Activated T-helper 1 cell treated with anti-CD3 and anti-CD28 coated beads, Interleukin-12 subunit alpha, Interleukin-12 subunit beta, Interleukin-2, Interleukin-4 antibody, amounts not matched to agents 30 ng/mL and 10 ng/mL and 1 ng/mL, durations not matched to agents 14 hours and 24 hours and 36 hours (primary cell): ENCODE measurements around the gene CBFA2T3. TPM values are rescaled to one million over a fixed set of nuclear protein-coding genes. Genes with fewer than 3 reads are reported as not detected.
A peak's percentile ranks its signal among the peaks of the same experiment; 100 is the strongest.

Experiments used
- DNase-seq: peaks from one replicate; pipeline ENCODE4 v3.0.0; 2021; ENCODE audit warnings: low spot score
- H3K27ac Mint-ChIP-seq: one replicate; pipeline ENCODE4 v1.8.0; 2021; ENCODE audit warnings: mild to moderate bottlenecking, mixed read lengths
- H3K27me3 Mint-ChIP-seq: one replicate; pipeline ENCODE4 v1.8.0; 2022; ENCODE audit warnings: mild to moderate bottlenecking, moderate library complexity, mixed read lengths; ENCODE audit not compliant: insufficient read depth
- H3K36me3 Mint-ChIP-seq: one replicate; pipeline ENCODE4 v1.8.0; 2021; ENCODE audit warnings: low read depth, mixed read lengths
- H3K4me1 Mint-ChIP-seq: one replicate; pipeline ENCODE4 v1.8.0; 2021; ENCODE audit warnings: low read depth, mixed read lengths
- H3K4me3 Mint-ChIP-seq: one replicate; pipeline ENCODE4 v1.8.0; 2021; ENCODE audit warnings: mild to moderate bottlenecking, moderate library complexity, mixed read lengths
- H3K9me3 Mint-ChIP-seq: one replicate; pipeline ENCODE4 v1.8.0; 2021; ENCODE audit warnings: mixed read lengths
- intact Hi-C: fragments of 100-400 bp; cut with micrococcal nuclease; formaldehyde crosslinking; loops from one replicate; pipeline ENCODE4 v1.15.1; 2024
- total RNA-seq: library from RNA; stranded (reverse); gene quantifications from 2 replicates; pipeline ENCODE4 v1.2.3, GENCODE V29; 2022

The CBFA2T3 gene
- total RNA-seq, 1 donor from 2014 or later, result not detected

DNA sequence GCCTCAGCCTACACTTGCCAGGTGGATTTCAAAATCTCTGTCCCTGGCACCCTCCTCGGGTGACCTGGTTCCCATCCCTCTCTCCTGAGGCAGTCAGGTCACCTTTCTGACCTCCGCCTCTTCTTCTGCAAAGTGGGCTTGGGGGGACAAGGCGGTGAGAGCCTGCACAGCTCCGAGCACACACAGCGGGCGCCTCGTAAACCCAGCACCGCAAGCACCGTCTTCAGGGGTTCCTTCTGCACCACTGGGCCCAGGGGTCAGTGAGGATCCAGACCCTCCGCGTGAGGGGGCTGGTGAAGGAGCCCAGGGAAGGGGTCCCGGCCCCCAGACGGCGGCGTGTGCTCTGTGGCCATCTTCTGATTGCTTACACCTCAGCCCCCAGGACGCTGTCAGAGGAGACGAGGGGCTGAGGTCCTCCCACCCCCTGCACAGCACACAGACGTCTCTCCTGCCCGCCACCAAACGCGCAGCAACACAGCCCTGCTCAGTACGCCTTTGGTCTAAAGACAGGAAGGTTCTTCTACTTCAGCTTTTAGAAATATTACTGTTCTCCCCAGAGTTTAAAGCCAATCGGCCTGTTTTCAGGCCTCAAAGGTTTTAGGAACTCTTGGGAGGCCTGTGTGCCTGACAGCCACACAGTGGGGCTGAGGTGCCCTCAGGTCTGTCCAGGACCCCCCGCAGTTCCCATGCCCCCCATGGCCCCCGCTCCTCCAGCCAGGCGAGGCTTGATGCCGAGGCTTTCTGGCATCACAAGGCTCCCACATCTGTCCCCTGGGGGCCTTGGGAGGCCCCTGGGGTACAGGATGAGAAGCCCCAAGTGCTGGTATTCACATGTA, 2.7 kb downstream of the CBFA2T3 start:
- Mint-ChIP-seq H3K4me3 (no peak overlapping the region), H3K9me3 (no peaks in the 10 kb centered on the region), H3K36me3 (no peaks in the 10 kb centered on the region), H3K4me1 (no peaks in the 10 kb centered on the region), H3K27ac (no peak overlapping the region), H3K27me3 (peaks cover 15% of the 10 kb centered on the region)
- intact Hi-C loops, result no loop called here
- no peak for DNase-seq

DNA sequence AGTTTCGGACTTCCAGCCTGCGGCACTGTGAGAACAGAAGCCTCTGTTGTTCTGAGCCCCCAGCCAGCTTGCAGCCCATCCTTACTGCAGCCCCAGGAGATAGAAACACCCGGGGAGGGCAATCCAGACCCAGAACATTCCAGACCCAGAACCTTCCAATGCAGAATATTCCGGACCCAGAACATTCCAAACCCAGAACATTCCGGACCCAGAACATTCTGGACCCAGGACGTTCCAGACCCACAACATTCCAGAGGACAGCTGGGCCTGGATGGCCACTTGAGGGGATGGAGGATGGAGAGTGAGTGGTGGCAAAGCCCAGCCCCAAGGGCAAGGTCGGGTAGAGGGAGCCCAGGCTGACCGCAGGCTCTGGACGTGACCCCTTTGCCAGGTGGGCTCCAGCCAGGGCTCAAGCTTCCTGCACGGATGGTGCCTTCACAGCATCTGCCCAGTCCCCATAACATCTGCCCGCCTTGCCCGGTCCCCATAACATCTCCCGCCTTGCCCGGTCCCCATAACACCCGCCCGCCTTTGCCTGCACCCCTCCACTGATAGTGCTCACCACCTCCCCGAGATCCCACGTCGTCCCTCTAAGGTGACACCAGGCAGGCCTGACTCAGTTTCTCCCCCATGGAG, 3.5 kb downstream of the CBFA2T3 start:
- Mint-ChIP-seq H3K27me3 (peaks cover 15% of the 10 kb centered on the region), H3K9me3 (no peaks in the 10 kb centered on the region), H3K36me3 (no peaks in the 10 kb centered on the region), H3K4me1 (no peaks in the 10 kb centered on the region), H3K4me3 (no peak overlapping the region), H3K27ac (no peak overlapping the region)
- intact Hi-C loops, result no loop called here
- no peak for DNase-seq

DNA sequence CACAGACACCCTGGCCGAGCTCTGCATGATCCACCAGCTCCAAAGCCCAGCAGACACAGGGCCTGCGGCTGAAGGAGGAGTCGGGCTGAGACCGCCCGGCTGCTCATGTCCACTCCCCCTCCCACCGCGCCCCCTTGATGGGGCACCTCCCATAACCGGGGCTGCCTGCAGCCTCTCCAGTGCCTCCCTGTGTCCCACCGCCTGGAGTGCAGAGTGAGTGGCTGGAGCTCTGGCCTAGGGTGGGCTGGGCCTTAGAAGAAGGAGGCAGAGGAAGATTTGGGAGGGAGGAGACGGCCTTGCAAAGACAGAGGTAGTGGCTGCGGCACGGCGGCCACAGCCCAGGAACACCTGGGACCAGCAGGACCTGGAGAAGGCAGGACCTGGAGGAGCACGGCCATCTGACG, 4.0 kb downstream of the CBFA2T3 start:
- H3K27ac Mint-ChIP-seq, result no peak overlapping the region
- no peaks in the 10 kb centered on the region for H3K4me1 Mint-ChIP-seq
- H3K4me3 Mint-ChIP-seq, result no peak overlapping the region
- no peaks in the 10 kb centered on the region for H3K36me3 Mint-ChIP-seq
- H3K27me3 Mint-ChIP-seq, result peaks cover 15% of the 10 kb centered on the region
- intact Hi-C loops, result no loop called here
- no peak for DNase-seq
- H3K9me3 Mint-ChIP-seq, result no peaks in the 10 kb centered on the region

DNA sequence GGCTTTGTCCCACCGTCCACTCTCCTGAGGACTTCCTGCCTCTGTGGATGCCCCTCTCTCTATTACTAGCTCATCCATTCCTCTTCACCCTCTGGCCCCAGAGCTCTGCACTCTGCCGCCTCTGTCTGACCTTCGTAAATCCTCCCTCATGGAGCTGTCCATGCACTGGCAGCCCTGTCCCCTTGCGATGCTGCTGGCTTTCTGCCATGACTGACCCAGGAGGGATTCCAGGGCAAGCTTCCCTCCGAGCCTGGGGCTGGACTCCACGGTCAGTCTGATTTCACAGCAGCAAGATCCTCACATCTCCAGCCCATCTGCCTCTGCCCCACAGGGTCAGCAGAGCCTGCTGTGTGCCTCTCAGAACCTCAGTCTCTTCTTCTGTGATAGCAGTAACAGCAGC, 4.7 kb downstream of the CBFA2T3 start:
- intact Hi-C loops, result no loop called here
- Mint-ChIP-seq H3K4me1 (no peaks in the 10 kb centered on the region), H3K9me3 (no peaks in the 10 kb centered on the region), H3K36me3 (no peaks in the 10 kb centered on the region), H3K27ac (no peak overlapping the region), H3K4me3 (no peak overlapping the region), H3K27me3 (peaks cover 16% of the 10 kb centered on the region)
- no peak for DNase-seq

DNA sequence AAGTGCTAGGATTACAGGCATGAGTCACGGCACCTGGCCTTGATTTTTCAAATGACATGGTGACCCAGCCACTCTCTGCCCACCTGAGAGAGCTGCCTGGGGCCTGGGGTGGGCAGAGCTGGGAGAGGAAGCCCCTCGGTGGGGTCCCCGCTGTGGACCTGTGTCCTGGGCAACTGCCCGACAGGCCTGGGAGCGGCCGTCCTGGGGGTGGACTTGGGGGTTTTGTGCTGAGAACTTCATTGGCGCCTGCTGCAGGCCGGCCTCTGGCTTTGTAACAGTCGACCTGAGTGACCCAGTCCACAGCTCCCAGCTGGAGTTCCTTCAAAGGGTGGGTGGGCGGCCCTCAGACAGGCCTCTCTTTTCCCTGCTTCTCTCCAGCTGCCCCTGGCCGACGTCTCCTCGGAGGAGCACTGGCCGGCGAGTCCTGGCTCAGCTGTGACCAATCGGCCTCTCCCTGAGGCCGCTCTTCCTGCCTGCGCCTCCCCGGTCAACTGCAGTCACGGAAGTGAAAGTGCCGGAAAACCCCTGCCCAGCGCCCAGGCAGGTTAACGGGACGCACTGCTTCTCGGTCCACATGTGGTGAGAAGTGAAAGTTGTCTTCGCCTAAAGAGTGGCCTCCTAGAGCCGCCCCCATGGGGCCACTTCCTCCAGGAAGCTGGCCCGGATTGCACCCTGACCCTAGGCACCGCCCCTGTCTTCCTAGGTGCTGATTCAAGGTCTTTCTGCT, 5.5 kb downstream of the CBFA2T3 start:
- no peaks in the 10 kb centered on the region for H3K36me3 Mint-ChIP-seq
- H3K27me3 Mint-ChIP-seq, result peaks cover 15% of the 10 kb centered on the region
- DNase-seq, result no peak
- H3K4me3 Mint-ChIP-seq, result no peak overlapping the region
- H3K4me1 Mint-ChIP-seq, result no peaks in the 10 kb centered on the region
- H3K9me3 Mint-ChIP-seq, result no peaks in the 10 kb centered on the region
- no peak overlapping the region for H3K27ac Mint-ChIP-seq
- intact Hi-C loops, result no loop called here

DNA sequence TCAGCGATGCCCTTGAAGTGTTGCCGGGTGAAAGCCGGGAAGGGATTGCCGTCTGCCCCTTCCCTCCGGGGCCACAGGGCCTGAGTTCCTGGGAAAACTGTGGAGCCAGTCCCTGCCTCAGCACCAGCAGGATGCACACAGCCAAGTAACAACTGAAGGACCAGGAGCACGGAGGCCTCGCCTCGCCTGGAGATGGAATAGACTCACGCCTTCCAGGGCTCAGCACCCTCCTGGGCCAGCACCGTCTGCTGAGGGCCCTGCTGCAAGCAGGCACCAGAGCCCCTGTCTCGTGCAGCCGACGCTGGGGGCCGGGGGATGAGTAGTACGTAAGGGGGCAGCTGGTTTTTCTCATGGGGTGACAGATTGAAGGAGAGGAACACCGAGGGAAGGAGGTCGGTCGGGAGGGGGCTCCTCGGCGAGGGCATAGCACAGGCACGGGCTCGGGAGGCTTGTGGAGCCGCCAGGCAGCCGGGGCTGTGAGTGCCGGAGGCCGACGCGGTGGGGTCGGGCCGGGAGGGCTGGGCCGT, 6.4 kb downstream of the CBFA2T3 start:
- intact Hi-C loops, result no loop called here
- no peak overlapping the region for H3K4me3 Mint-ChIP-seq
- no peaks in the 10 kb centered on the region for H3K36me3 Mint-ChIP-seq
- no peak overlapping the region for H3K27ac Mint-ChIP-seq
- no peak for DNase-seq
- H3K4me1 Mint-ChIP-seq, result no peaks in the 10 kb centered on the region
- no peaks in the 10 kb centered on the region for H3K9me3 Mint-ChIP-seq
- H3K27me3 Mint-ChIP-seq, result peaks cover 15% of the 10 kb centered on the region

DNA sequence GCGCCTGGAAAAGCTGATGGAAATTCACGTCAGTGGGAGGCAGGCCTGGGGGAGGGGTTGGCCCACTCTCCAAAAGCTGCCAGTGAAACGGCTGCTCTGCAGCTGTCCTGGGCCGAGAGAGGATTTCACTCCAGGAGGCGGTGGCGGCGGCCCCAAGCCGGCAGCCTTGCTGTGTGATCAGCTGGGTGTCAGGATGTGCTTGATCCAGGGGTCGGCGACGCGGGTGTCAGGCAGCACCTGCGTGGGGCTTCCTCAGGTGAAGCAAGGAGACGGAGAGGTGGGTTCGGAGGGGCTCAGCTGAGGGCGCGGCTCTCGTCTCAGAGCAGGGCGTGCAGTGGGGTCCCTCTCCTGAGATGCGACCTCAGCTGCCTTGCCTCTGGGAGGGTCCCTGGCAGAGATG, 7.0 kb downstream of the CBFA2T3 start:
- Mint-ChIP-seq H3K36me3 (no peaks in the 10 kb centered on the region), H3K27me3 (peaks cover 13% of the 10 kb centered on the region), H3K4me1 (no peaks in the 10 kb centered on the region), H3K27ac (no peak overlapping the region), H3K9me3 (no peaks in the 10 kb centered on the region), H3K4me3 (no peak overlapping the region)
- intact Hi-C loops, result no loop called here
- no peak for DNase-seq

DNA sequence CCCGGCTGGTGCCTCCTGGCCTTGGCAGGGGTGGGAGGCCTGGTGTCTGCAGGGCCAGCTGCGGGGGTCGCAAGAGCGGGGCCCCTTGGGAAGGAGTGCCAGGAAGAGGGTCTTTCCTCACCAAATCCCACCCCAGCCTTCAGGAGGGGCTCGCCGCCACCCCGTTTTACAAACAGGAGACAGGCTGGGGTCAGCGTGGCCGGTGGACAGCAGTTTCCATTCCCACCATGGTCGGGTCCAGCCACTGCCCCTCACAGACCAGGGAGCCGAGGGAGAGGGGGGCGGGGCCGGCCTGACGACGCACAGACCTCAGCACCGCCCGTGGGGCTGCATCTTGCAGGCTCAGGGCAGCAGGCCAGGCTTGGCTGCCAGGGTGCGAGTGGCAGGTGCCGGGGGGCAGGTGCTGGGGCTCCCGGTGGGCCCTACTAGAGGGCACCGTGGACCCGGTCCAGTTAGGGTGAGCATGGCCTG, 7.6 kb downstream of the CBFA2T3 start:
- intact Hi-C loops, result no loop called here
- Mint-ChIP-seq H3K4me3 (no peak overlapping the region), H3K27me3 (peaks cover 16% of the 10 kb centered on the region), H3K27ac (no peak overlapping the region), H3K4me1 (no peaks in the 10 kb centered on the region), H3K36me3 (no peaks in the 10 kb centered on the region), H3K9me3 (no peaks in the 10 kb centered on the region)
- DNase-seq, result no peak

DNA sequence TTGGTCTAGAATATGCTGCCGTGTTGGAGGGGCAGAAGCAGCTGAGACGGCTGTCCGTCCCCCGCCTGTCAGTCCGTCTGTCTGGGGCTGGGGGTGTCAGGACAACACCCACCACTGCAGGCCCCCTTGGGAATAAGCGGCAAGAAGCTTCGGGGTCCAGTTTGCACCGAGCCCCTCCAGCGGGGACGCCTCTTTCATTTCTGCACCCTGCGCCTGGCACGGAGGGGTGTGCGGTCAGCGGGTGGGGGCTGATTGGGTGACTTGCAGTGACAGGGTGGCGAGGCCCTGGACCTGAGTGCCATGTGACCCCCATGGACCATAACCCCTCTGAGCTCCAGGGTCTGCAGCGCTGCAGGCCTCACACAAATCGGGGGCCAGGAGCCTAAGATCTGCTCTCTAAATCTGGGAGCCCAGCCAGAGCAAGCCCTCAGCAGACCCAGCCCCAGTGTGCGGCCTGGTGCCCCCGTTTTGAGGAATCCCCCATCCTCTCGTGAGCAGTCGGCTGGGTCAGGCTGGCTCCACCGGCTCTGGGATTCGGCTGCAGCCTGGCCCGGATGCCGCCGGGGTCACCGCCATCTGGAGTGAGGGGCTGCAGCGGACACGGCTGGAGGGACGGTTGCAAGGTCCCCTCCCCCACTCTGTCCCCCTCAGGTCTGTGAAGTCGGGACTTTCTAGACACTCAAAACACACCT, 8.3 kb downstream of the CBFA2T3 start:
- H3K27ac Mint-ChIP-seq, result no peak overlapping the region
- peaks cover 13% of the 10 kb centered on the region for H3K27me3 Mint-ChIP-seq
- H3K4me1 Mint-ChIP-seq, result no peaks in the 10 kb centered on the region
- DNase-seq, result no peak
- H3K4me3 Mint-ChIP-seq, result no peak overlapping the region
- intact Hi-C loops, result no loop called here
- H3K9me3 Mint-ChIP-seq, result no peaks in the 10 kb centered on the region
- no peaks in the 10 kb centered on the region for H3K36me3 Mint-ChIP-seq

DNA sequence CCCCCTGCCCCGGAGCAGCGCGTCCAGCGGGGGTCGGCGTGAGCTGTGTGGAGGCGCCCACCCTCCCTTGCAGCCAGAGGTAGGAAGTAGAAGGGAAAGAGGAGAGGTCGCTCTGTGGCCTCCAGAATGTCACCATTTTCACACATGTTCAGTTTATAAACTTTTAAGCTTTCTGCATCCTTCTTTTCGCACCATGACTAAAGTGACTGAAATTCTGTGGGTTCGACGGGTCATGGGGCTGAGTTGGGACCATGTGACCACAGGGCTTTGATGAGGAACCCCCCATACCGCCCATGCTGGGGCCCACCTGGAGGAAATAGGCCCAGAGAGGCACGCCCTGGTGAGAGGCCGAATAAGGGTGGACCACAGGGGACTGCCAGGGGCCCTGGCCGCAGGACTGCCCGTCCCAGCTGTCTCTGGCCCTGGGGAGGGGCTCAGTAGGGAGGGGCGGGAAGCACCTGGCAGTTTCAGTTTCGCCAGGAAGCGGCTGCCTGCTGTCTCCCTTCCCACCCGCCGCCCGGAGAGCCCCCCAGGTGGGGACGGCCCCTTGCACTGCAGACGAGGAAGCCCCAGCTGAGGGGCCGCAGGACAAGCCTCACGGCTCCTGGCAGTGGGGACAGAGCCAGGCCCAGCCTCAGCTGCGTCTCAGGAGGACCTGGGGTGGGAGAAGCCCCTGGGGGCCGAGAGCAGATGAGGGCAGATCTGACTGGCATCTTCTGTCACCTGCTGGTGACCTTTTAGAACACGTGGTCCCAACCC, 9.0 kb downstream of the CBFA2T3 start:
- DNase-seq, result no peak
- Mint-ChIP-seq H3K27me3 (peaks cover 12% of the 10 kb centered on the region), H3K4me1 (no peaks in the 10 kb centered on the region), H3K36me3 (no peaks in the 10 kb centered on the region), H3K27ac (no peak overlapping the region), H3K9me3 (no peaks in the 10 kb centered on the region), H3K4me3 (peak overlapping the region; percentile 11)
- intact Hi-C loops, result no loop called here

DNA sequence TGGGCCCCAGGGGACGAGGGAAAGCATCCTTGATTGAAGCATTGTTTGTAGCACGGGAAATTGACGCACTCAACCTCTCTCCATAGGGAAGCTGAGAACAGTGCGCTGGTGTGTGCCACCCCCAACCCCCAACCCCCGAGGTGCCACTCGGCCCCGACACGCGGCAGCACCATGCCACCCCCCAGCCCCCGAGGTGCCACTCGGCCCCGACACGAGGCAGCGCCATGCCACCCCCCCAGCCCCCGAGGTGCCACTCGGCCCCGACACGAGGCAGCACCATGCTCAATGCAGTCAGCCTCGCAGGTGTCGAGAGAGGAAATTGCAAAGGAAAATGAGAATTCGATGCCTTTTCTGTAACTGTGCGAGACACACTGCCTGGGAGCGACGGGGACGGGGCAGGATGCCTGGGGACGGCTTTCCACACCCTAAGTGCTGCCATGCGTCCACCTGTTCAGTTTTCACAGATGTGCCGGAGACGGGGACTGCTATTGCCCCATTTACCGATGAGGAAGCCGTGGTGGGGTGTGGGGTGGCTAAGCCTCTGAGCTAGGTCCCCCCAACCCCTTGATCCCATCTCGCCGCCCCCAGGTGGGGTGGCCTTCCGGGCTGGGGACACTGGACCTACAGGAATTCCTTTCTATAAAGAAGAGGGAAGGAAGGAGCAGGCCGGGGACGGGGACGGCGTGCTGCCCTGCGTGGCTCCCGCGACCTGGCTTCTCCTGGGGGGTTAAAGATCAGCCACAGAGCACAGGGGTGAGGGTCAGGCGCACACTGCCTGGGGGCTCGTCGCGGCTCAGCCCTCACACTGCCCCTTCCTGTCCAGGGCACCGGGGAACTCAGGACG, 9.8 kb downstream of the CBFA2T3 start:
- H3K9me3 Mint-ChIP-seq, result no peaks in the 10 kb centered on the region
- no peaks in the 10 kb centered on the region for H3K36me3 Mint-ChIP-seq
- H3K27me3 Mint-ChIP-seq, result peaks cover 12% of the 10 kb centered on the region
- H3K4me1 Mint-ChIP-seq, result no peaks in the 10 kb centered on the region
- H3K4me3 Mint-ChIP-seq, result peak overlapping the region; percentile 11
- no peak overlapping the region for H3K27ac Mint-ChIP-seq
- no peak for DNase-seq
- intact Hi-C loops, result no loop called here
